Mucosa of gallbladder (tissue), 1 donor: ENCODE results near the gene RER1. TPM values are rescaled to one million over a fixed set of nuclear protein-coding genes. Genes with fewer than 3 reads are reported as not detected.
"Not testable (repeated sequence)": the region's sequence is repeated elsewhere in the genome, so short reads cannot be mapped to it uniquely, and the experiment has no call there.

ENCODE experiments used
- DNase-seq: peaks from one replicate; pipeline ENCODE4 v3.0.0-alpha.2; 2020; ENCODE audit warnings: low spot score
- total RNA-seq: library from RNA; stranded (reverse); gene quantifications from one replicate; pipeline ENCODE4 v1.2.1, GENCODE V29; 2021
- donor health status: DM: no; HTN: no; CAD: no.

RER1 gene
- total RNA-seq, 1 donor from 2014 or later: 172 TPM

- no peak for DNase-seq
Observed at GRCh38 chr1:2427976-2428375, 36.3 kb downstream of the RER1 start.

DNA sequence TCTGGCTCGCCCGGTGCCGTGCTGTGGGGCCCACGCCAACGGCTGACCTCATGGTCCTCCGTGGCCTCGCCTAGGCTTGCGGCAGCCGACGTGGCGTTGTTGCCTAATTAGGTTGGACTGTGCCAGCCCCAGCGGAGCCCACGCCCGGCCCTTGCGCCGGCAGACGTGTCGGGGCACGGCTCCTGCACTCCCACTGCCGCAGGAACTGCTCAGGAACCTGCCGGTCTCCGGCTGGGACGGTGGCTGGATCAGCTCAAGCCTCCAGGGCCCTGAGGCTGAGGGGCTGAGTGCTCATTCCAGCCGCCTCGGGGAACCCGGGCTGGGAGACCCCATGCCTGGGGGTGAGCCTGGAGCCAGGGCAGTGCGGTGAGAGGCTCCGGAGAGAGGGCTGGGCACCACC, 36.8 kb downstream of the RER1 start:
- DNase-seq: no peak

DNA sequence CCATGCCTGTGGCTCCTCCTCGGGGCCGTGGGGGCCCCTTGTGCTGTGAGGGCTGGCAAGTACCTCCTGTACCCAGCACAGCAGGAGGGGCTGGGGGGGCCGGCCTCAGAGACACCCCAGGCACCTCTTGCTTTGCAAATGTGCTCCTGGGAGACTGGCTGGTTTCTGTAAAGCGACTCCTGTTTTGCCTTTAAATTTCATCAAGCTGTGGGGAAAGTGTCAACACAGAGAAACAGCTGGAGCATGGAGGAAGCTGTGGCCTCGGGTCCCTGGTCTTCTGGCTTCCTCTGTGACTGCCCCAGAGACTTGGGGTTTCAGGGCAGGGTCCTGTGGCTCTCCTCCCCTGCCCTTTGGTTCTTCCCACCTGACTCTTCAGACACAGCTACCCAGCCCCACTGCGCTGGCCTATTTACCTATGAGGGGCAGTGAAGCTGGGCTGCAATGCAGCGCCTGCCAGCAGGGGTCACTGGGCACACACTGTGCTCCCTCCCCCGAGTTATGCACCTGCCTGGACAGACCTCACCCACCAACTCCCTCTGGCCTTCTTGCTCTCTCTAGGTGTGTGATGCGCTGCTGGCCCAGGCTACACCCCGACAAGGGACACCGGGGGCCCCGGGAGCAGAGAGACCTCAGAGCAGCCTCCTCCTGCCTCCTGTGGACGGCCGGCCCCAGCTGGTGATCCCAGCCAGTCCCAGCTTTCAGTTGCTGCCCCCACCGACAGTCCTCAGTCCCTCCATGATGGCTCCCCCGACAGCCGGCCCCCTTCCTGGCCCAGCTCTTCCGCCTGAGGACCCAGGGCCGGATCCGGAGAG, 38.3 kb downstream of the RER1 start:
- no peak for DNase-seq

DNA sequence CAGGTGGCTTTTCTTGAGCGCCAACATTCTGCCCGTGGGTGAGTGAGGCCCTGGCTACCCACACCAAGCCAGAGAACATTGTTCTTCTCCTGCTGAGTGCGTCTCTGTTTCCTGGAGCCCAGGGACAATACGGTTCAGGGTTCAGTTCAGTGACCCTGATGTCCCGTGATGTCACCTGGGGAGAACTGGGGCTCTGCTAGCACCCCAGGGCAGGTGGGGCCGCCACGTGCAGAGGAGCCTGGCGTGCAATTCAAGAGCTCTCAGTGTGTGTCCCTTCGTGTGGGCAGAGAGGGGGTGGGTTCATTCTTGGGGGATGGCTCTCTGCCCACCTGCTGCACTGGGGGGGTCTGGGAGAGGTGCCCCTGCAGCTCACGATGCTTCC, 38.9 kb downstream of the RER1 start:
- no peak for DNase-seq

DNA sequence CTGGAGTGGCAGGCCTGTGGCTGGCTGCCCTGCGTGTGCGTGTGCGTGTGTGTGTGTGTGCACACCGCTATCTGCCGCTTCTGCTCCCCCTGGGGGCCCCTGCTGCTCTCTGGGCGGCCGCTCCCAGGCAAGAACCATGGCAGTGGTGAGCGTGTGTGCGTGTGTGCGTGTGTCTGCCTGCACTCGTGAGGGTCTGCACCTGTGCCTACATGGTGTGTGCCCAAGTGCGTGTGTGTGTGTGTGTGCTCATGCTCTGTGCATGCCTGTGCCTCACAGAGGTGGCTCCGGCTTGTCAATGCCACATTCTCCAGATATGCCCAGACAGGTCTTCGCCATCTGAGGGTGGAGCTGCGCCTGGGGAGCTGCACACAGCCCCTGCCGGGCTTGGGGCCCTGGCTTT, 39.5 kb downstream of the RER1 start:
- no peak for DNase-seq

GRCh38 chr1:2431518-2431917, 39.9 kb downstream of the RER1 start:
- no peak for DNase-seq

- no peak for DNase-seq
Observed at GRCh38 chr1:2432441-2432844, 40.8 kb downstream of the RER1 start.

DNA sequence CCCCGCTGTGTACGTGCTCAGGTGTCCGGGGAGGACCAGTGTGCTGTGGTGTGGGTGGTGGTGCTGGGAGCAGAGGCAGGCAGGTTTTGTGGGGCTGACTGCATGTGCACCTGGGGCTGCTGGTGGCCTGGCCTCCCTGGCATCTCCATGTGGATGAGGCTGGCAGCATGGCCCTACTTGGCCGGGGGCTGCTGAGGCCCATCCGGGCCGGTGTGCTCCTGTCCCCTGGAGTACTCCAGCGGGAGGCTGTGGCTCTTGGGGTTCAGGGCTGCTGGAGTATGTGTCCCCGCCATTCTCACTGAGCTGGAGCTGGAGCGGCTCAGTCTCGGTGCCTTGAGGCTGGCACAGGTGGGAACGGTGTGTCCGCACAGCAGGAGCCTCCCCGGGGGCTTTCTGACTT, 41.6 kb downstream of the RER1 start:
- no peak for DNase-seq

DNA sequence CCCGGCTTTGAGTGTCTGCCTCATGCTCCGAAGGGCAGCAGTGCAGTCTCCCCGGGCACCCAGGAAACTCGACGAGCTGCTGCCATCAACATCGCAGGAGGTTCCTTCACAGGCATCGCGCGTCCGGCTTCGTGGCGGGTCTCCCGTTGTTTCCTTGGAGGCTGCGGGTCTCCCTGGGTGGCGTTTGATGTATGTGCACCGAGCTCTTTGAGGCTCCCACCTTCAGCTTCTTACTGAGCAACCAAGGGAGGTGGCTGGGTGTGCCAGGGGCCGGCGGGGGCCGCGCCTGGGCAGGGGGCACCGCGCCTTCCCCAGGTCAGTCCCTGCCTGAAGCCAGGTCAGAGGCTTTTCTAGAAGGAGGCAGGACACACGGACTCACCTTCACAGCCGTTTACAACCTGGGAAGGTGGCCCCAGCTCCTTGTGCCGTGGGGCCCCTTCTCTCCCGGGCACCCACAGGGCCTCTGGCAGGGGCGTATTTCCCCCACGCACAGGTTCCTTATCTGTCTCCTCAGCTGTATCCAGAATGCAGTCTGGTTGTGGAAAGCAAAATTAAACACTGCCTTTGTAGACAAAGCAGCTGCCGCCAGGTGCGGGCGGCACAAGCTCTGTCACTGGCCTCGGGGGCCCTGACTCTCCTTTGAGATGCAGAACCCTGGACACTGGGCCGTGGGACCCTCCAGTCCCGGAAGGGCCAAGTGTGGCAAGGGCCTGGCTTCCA, 42.5 kb downstream of the RER1 start:
- no peak for DNase-seq

- no peak for DNase-seq
Observed at GRCh38 chr1:2435091-2435490, 43.5 kb downstream of the RER1 start.

GRCh38 chr1:2435746-2436355, 44.2 kb downstream of the RER1 start:
- no peak for DNase-seq

- DNase-seq: no peak
Observed at GRCh38 chr1:2436876-2437275, 45.2 kb downstream of the RER1 start.

- DNase-seq: no peak
Observed at GRCh38 chr1:2437617-2438016, 46.0 kb downstream of the RER1 start.

GRCh38 chr1:2438038-2438437, 46.4 kb downstream of the RER1 start:
- DNase-seq: no peak

DNA sequence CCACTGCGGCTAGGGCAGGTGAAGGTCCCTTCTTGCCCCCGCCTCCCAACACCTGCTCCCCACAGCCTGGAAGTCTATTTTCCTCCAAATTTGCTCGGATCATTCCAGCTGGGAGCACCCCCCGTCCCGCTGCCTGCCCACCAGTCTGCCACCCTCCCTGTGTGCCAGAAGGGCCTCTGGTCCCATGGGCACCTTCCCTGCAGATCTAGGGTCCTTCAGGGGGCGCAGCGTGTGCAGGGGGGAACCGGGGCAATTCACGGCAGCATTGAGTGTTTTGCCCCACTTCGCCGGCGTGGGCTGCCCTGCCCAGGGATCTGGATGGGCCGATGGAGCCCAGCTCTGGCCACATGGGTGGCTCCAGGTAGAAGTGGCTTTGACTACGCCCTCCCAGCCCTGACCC, 47.0 kb downstream of the RER1 start:
- no peak for DNase-seq

DNA sequence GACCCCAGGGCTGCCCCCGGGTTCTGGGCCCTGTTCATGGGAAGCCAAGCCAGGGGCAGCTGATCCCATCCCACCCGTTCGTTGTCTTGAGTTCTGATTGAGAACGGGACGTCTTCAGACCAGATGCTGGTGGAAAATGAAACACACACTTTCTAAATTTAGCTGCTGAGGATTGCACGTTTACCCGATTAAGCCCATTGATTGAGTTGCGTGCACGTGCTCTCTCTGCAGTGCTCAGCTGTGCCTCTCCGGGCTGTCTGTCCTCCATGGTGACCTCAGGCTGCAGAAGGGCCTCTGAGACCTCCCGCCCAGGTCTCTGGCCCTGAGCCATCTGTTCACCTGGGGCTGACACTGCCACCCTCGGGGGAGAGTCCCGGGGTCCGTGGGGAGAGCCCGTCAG, 47.7 kb downstream of the RER1 start:
- no peak for DNase-seq

DNA sequence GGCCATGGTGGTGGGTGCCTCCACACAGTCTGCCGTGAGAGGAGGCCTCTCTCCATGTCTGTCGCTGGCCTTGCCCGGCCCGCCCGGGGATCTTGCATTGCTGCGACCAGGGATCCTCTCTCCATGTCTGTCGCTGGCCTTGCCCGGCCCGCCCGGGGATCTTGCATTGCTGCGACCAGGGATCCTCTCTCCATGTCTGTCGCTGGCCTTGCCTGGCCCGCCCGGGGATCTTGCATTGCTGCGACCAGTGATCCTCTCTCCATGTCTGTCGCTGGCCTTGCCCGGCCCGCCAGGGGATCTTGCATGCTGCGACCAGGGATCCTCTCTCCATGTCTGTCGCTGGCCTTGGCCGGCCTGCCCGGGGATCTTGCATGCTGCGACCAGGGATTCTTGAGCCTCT, 48.7 kb downstream of the RER1 start:
- not testable (repeated sequence) for DNase-seq

DNA sequence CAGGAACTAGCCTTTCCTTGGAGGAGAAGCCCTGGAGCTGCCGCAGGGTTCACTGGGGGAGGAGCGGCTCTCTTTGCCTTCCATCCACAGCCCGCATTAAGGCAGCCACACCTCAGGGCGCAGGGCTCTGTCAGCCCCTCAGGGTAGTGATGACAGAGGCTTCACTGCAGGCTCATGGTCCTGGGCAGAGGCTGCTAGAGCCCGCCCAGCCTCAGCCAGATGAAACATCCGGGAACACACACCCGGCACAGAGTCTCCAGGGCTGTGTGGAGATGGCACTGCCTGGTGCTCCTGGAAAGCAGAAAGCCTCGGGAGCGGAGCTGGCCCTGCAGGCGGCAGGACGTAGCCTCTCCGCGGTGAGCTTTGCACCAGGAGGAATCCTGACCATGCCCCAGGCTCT, 50.1 kb downstream of the RER1 start:
- no peak for DNase-seq

DNA sequence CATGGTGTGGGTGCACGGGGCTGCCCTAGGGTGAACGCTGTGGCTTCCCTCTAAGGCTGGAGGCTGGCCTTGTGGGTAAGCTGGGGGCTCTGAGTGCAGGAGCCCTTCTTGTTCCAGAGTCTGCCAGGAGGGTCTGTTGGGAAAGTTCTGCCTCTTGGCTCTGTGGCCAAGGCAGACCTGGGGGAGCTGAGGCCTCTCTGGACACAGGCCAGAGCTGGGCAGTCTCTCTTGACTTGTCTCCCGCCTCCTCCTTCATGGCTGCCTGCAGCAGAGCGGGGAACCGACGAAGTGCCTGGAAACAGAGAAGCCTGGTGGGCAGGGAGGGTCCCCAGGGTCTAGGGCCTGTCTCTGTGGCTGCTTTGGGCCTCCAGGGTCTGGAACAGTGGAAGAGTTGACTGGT, 51.0 kb downstream of the RER1 start:
- no peak for DNase-seq

DNA sequence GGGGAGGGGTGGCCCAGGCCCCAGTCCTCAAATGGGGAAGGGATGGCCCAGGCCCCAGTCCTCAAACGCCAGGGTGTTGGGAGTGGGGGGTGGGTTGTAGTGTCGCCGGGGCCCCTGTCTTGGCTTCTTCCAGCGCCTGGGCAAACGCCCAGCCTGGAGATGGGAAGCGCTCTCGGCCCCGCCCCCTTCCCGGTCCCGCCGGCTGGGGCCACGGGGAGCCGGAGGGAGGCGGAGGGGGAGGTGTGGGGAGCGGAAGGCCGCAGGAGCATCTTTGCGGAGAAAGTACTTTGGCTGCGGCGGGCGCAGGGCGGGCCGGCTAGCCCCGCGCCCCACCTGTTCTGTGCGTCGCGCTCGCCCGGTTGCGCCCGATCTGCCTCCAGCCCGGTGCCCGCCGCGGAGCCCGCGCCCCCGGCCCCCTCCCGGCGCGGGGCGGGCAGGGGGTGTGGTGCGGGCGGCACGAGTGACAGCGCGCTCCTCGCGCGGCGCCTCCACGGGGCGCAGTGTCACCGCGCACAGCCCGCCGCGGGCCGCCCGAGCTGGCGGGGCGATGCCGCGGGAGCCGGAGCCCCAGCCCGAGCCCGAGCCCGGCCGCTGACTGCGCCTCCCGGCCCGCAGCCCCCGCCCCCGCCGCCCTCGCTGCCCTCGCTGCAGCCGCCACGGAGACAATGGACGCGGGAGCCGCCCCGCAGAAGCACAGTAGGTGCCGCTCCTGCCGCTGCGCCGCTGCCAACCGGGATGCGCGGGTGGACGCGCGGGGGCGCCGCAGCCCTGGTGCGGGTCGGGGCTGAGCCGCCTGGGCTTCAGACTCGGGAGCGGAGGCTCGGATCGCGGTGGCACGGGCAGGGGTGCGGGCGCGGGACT, 51.9 kb downstream of the RER1 start:
- DNase-seq: no peak

- DNase-seq: no peak
Observed at GRCh38 chr1:2444138-2444591, 52.5 kb downstream of the RER1 start.
